ENCODE results near the gene DOK6. TPM values are rescaled to one million over a fixed set of nuclear protein-coding genes. Genes with fewer than 3 reads are reported as not detected.

Gene DOK6
- total and polyA plus RNA-seq, 2 of the 13 experiments (the other 11 are each of a cell fraction or from before 2014, with no cell fraction given): 17.0 to 17.2 TPM

GRCh38 chr18:69636529-69637301, 236.0 kb downstream of the DOK6 start (continued):
- no peak for TF ChIP-seq MAFG (CRISPR knock-in tag; IDR thresholded peaks at IDR 0.05)

GRCh38 chr18:69638056-69638455, 237.4 kb downstream of the DOK6 start:
- in situ Hi-C loops (cut with HindIII; ENCODE audit: extremely low pct_ligation_motif_present, low pct_unique_long_range_greater_than_20kb): no loop called here
- no TSS peak for BruUV-seq (replicated peaks)

More at GRCh38 chr18:69638056-69638455, 237.4 kb downstream of the DOK6 start:
- ChIA-PET CTCF (ENCODE audit: low intra/inter-chr PET ratio, low total read pairs) (no interaction called here), POLR2A (no interaction called here)
- H3K4me1 ChIP-seq (ENCODE audit: insufficient read depth, low read length): no peaks in the 10 kb centered on the region
- H3K36me3 ChIP-seq (replicated peaks in 1 of 2; ENCODE audit: control insufficient read depth in 1 of 2, insufficient read depth in 2 of 2, low read length in 2 of 2): no peaks in the 10 kb centered on the region
- no peaks in the 10 kb centered on the region for H3K79me2 ChIP-seq (ENCODE audit: insufficient read depth, low read length)
- ATAC-seq: no peak
- H3K9ac ChIP-seq (ENCODE audit: insufficient read depth, low read depth, low read length): no peak overlapping the region
- no peaks in the 10 kb centered on the region for H3K27me3 ChIP-seq (ENCODE audit: control insufficient read depth in 1 of 2, insufficient read depth in 2 of 2, low read length in 2 of 2)
- intact Hi-C loops (cut with micrococcal nuclease; ENCODE audit: unreplicated experiment): loop anchor here (5.0 kb wide), 2 partner anchors 434 to 449 kb away; no protein-coding TSS in a partner anchor
- FAIRE-seq: no peak
- 50% methylated on average over 1 of the region's 1 CpG for WGBS (ENCODE audit: low lambda C conversion rate)
- no peak for DNase-seq (ENCODE audit: low spot score)
- no peak overlapping the region for H2AFZ ChIP-seq (ENCODE audit: low read length)
- no peaks in the 10 kb centered on the region for H3K9me3 ChIP-seq (ENCODE audit: low read length)
- TF ChIP-seq GATAD2A (CRISPR knock-in tag; IDR thresholded peaks at IDR 0.05) (no peak), ATF1 (CRISPR knock-in tag; IDR thresholded peaks at IDR 0.05) (no peak), SOX6 (IDR thresholded peaks at IDR 0.05) (no peak), SOX6 (CRISPR knock-in tag; IDR thresholded peaks at IDR 0.05) (no peak), KAT7 (CRISPR knock-in tag; IDR thresholded peaks at IDR 0.05; ENCODE audit: borderline replicate concordance) (no peak), ZBTB40 (IDR thresholded peaks at IDR 0.05) (peak; percentile 7; the same call in 1 of the 2 replicates), ZBTB40 (CRISPR knock-in tag; IDR thresholded peaks at IDR 0.05) (peak; percentile 64; the same call in 1 of the 2 replicates)
- H4K20me1 ChIP-seq (ENCODE audit: insufficient read depth, low read length): no peaks in the 10 kb centered on the region
- no peak overlapping the region for H3K27ac ChIP-seq (ENCODE audit: extremely low read length, insufficient read depth, low read length)
- H3K4me2 ChIP-seq (ENCODE audit: low read depth, low read length): no peak overlapping the region
- no peak overlapping the region for H3K4me3 ChIP-seq (replicated peaks in 1 of 3; ENCODE audit: insufficient read depth in 1 of 3, low read depth in 2 of 3, low read length in 3 of 3)
